GM18507 (cell line): ENCODE data around the gene TEKT2.

ENCODE experiments used
- DNase-seq: peaks from one replicate; pipeline ENCODE4 v3.0.0; 2011; ENCODE audit warnings: low read depth; ENCODE audit not compliant: insufficient read length; ENCODE audit errors: extremely low spot score
- FAIRE-seq: peaks from 2 replicates; lab custom pipeline; 2011; peaks lifted over from hg19 to GRCh38; lab: Jason Lieb, UNC

Gene TEKT2

GRCh38 chr1:36086529-36087232, 2.8 kb downstream of the TEKT2 start:
- FAIRE-seq, result no peak
- DNase-seq, result no peak

DNA sequence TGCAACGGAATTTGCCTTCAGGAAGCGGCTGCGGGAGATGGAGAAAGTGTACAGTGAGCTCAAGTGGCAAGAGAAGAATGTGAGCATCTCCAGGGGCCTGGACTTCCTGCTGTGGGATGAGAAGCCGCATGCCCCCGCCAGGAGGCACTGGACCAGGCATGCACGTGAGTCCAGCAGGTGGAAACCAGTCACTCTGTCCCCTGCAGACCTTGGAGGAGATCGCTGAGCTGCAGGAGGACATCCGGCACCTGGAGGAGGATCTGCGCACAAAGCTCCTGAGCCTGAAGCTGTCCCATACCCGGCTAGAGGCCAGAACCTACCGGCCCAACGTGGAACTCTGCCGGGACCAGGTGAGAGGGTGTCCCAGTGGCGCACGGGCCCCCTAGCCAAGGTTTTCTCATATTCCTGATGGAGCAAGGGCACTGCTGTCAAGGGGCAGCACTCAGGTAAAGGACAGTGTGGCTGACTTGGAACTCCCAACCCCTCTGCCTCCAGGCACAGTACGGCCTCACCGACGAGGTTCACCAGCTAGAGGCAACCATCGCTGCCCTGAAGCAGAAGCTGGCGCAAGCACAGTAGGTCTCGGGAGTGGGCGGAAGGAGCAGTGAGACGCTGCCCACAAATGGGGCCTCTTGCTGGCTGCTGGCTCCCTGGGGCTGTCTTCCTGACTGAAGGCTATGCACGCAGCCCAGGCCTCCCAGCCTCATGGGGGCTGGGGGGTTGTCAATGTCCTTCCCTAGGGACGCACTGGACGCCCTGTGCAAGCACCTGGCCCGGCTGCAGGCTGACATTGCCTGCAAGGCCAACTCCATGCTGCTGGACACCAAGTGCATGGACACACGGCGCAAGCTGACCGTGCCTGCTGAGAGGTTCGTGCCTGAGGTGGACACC, 3.6 kb downstream of the TEKT2 start:
- FAIRE-seq (no peak), DNase-seq (no peak)

- FAIRE-seq, result no peak
These were observed 4.3 kb downstream of the TEKT2 start for GRCh38 chr1:36088265-36088576.

DNA sequence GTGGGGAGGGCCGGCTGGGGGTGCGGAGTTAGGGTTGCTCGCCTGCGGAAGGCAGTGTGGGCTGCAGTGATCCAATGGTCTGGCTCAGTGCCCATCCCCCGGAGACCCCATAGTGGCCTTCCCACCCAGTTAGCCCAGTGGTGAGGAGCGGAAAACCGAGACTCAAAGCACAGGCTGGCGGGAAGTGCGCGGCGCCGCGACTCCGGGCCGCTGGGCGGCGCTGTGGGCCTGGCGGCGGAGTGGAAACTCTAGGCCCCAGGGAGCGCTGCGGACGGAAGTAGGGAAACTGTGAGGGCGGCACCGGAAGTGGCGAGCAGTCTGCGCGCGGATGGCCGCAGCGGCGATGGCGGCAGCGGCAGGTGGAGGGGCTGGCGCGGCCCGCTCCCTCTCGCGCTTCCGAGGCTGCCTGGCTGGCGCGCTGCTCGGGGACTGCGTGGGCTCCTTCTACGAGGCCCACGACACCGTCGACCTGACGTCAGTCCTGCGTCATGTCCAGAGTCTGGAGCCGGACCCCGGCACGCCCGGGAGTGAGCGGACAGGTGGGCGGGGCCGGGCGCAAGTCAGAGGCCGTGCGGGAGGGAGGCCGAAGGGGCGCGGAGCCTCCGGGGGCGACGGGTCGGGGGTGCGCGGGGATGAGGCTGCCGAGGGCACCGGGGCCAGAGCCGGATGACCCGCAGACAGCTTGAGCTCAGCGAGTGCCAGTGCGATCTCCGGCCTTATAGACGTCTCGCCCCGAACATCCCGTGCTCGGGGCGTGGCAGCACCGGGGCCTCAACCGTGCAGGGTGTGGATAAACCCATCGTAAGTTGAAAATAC, 4.9 kb downstream of the TEKT2 start, which contains the start of gene ADPRS:
TSS of gene ADPRS (plus strand) at position 316 of the 816 bp plus-strand sequence. CDS start at position 329, 13 bp downstream.
- peak; percentile 93 for FAIRE-seq
- DNase-seq, result peak; percentile 93

More at GRCh38 chr1:36088265-36088576, 4.3 kb downstream of the TEKT2 start:
- DNase-seq, result no peak

DNA sequence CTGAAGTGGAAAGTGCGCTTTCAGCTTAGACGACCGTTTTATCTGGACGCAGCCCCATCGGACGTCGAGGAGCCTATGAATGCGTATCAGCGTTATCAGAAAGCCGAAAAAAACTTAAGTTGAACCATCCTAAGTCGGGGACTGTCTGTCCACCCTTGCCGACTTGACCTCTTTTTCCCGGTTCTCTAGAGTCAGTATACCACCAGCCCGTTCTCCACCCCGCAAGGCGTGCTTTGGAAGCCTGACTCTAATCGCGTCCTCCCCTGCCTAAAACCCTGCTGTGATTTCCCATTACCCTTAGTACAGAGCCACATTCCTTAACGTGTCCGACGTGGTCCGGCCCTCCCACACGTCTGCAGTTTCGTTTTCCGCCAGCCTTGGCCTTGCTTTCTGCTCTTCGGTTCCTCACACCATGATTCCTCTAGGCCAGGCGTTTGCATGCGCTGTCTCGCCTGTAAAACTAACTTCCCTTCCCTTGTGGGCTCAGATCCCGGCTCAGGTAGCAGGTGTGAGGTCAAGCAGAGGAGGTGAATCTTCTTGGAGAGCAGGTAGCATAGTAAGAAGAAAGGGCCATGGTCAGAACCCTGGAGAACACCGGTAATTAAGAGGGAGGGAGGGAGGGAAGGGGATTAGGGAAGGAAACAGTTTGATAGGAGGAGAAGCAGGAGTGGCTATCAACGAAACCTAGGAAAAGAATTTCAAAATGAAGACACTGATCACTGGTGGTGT, 5.7 kb downstream of the TEKT2 start:
- DNase-seq (no peak), FAIRE-seq (peak; percentile 79)

GRCh38 chr1:36091141-36091540, 7.2 kb downstream of the TEKT2 start:
- no peak for FAIRE-seq
- DNase-seq, result no peak

DNA sequence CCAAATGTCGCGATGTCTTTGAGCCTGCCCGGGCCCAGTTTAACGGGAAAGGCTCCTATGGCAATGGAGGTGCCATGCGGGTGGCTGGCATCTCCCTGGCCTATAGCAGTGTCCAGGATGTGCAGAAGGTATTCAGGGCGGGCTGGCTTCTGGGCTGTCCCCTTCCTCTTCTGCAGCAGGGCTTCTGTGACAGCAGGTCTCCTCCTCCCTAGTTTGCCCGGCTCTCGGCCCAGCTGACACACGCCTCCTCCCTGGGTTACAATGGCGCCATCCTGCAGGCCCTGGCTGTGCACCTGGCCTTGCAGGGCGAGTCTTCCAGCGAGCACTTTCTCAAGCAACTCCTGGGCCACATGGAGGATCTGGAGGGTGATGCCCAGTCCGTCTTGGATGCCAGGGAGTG, 7.8 kb downstream of the TEKT2 start:
- FAIRE-seq (no peak), DNase-seq (no peak)

GRCh38 chr1:36092166-36092797, 8.4 kb downstream of the TEKT2 start:
- FAIRE-seq, result no peak
- no peak for DNase-seq

- DNase-seq (no peak), FAIRE-seq (no peak)
These were observed 8.9 kb downstream of the TEKT2 start for GRCh38 chr1:36092798-36093185.

- DNase-seq (no peak), FAIRE-seq (no peak)
These were observed 9.3 kb downstream of the TEKT2 start for GRCh38 chr1:36093226-36093625.

GRCh38 chr1:36093929-36094328, 10.0 kb downstream of the TEKT2 start:
- no peak for DNase-seq
- no peak for FAIRE-seq

- FAIRE-seq (no peak), DNase-seq (no peak)
These were observed 10.7 kb downstream of the TEKT2 start for GRCh38 chr1:36094621-36095061.

DNA sequence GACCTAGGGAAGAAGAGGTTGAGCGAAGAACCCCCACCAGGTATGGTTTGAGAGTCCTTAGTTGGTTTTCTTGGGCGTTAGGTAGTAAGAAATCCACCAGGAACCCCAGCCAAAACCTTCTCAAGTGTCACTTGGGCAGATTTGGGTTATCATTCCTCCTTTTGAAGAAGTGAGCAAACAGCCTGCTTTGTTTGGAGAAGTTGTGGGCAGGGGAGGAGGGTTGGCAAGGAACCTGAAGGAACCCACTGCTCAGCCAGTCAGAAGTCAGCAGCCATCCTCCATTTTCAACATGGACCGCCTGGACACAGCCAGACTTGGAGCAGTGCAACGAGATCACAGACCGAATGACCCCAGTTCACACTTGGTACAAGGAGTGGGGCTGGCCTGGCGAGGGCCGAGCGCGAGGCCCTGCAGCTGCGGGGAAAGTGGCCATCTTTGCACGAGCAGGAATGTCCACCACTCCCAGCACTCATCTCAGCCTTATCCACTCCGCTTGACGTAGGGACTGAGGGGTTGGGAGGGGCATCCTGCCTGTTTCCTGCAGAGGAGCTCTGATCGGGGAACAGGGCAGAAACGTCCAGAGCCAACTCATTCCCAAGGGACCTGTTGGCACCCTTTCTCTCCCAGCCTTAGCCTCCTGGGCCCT, 12.0 kb downstream of the TEKT2 start:
- FAIRE-seq, result no peak

GRCh38 chr1:36096500-36097432, 12.9 kb downstream of the TEKT2 start:
- DNase-seq, result no peak
- no peak for FAIRE-seq

More for the DNA sequence above, 12.0 kb downstream of the TEKT2 start:
- no peak for DNase-seq

DNA sequence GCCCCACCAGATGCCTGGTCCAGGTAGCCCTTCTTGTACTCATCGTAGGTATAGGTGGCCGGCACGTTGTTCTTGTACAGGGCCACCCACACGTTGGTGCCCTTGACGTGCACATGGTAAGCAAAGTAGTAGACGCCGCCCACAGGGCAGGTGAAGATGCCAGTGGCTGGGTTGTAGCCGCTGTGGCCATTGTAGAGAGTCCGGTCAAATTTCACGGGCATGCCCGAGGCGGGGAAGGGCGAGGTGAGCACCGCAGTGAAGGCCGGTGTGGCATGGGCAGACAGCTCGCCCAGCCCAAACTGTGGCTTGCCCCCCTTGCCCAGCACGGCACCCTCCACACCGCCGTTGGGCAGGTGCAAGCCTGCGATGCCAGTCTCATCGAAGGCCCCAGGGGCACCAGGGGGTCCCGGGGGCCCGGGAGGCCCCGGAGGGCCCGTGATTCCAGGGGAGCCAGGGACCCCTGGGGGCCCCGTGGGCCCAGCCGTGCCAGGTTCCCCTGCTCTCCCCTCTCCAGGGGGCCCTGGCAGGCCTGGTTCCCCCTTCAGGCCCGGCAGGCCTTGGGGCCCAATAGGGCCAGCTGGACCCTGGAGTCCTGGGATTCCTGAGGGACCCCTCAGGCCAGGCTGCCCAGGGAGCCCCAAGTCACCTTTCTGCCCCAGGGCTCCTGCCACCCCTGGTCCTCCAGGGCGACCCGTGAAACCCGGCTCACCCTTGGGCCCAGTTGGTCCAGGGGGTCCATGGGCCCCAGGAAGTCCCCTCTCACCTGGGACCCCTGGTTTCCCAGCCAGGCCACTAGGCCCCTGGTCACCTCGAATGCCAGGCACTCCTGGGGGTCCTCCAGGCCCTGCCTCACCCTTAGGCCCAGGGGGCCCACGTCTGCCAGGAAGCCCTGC, 14.0 kb downstream of the TEKT2 start:
- DNase-seq (no peak), FAIRE-seq (no peak)

- FAIRE-seq (no peak), DNase-seq (no peak)
These were observed 14.9 kb downstream of the TEKT2 start for GRCh38 chr1:36098650-36099365.
